Activated CD8-positive, alpha-beta memory T cell treated with anti-CD3 and anti-CD28 coated beads for 36 hours (primary cell): ENCODE data around the gene CPA1. TPM values are rescaled to one million over a fixed set of nuclear protein-coding genes. Genes with fewer than 3 reads are reported as not detected.
"Not testable (repeated sequence)": the region's sequence is repeated elsewhere in the genome, so short reads cannot be mapped to it uniquely, and the experiment has no call there.

Experiments
- CTCF ChIA-PET: fragments of 350-600 bp; sonication (Branson Sonifier 250); formaldehyde crosslinking; loops from one replicate; lab custom pipeline; 2021; ENCODE audit warnings: antibody characterized with exemption; lab: Charles Lee
- POLR2A ChIA-PET: fragments of 350-600 bp; sonication (Branson Sonifier 250); formaldehyde crosslinking; loops from one replicate; lab custom pipeline; 2021; ENCODE audit warnings: antibody characterized with exemption; lab: Charles Lee
- total RNA-seq, 2 experiments: library from RNA; stranded (reverse); gene quantifications; one replicate each; pipeline ENCODE4 v1.2.3, GENCODE V29; 2021

The CPA1 gene
- total RNA-seq, 2 experiments from 2014 or later: not detected

GRCh38 chr7:130367836-130368746 is 12.2 kb upstream of the CPA1 start:
- CTCF ChIA-PET: interaction anchor here (0.6 kb wide), 1 partner anchor 496 kb away, joined by 4 read pairs; no protein-coding TSS in a partner anchor
- POLR2A ChIA-PET: no interaction called here

DNA sequence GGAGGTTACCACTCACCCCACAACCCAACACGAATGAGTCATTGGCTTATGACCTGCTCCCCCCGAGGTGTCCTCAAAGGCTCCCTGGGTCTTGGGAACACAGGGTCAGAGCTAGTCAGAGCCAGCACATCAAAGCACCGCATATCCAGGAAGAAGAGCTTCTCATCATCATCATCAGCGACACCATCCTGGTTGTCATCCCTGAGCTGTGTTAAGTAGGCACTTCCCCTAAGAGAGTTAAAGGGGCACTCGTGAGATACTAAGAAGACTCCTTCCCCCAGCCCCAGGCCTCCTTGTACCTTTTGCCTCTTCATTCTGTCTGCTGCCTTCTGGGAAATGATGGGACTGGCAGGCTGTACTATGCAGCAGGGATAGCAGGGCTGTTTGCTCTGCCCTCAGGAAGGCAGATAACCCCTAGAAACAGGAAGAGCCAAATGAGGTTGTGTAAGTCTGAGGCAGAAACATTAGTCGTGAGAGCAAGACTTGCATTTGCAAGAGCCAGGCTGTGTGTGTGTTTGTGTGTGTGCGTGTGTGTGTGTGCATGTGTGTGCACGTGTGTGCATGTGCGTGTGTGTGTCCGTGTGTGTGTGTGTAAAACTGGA is 11.1 kb upstream of the CPA1 start:
- POLR2A ChIA-PET: interaction anchor here (0.7 kb wide), 1 partner anchor 164 kb away, joined by 3 read pairs; the partner anchor contains the start of gene TMEM209
- CTCF ChIA-PET: no interaction called here

DNA sequence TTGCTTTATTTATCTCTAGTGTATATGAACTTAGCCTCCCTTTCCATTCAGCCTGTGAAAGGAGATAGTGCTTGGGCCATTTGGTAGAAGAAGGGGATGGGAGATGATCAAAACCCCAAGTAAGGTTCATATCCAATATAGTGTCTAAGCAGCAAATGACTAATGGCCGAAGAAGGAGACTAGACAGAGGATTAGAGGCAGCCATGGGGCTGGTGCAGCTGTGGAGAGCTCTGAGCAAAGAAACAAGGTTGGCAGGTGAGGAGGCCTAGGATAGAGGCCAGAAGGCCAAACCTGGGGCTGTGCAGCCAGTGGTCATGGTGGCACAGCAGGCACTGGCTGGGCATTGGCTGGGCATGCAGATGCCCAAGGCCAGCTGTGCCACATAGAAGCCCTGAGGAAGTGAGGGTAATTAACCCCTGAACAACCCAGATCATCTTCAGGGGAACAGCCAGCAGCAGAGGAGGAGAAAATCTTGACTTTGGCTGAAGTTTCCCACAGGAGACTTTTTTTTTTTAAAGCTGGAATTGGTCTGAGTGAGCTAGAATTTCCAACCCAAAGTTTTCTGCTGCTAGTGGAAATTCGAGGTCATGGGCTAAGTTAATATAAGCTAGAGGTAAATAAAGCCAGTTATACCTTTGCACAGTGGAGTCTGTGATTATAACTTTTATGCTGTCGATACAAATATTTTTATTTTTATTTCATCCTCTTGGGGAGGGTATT is 10.3 kb upstream of the CPA1 start:
- POLR2A ChIA-PET: no interaction called here
- CTCF ChIA-PET: no interaction called here

DNA sequence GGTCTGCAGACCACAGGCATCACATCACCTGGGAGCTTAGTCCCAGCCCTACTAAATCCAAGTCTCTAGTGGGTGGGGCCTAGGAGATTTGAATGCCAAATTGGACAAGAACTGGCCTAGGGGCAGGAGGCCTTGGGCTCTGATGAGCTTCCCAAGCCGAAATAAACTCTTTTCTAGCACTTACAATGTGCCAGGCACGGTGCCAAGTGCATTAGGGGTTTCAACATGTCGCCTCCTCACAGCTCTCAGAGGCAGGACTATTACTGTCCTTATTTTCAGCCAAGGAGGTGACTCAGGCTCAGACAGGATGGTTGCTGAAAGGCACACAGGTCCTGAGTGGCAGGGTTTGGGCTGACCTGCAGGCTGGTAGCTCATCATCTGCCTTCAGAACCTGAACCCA is 9.2 kb upstream of the CPA1 start:
- ChIA-PET POLR2A (no interaction called here), CTCF (no interaction called here)

- ChIA-PET POLR2A (no interaction called here), CTCF (interaction anchor here (0.5 kb wide), 1 partner anchor 19 kb away, joined by 3 read pairs; no protein-coding TSS in a partner anchor)
Measured at GRCh38 chr7:130372402-130373165, 7.7 kb upstream of the CPA1 start.

- CTCF ChIA-PET: no interaction called here
- POLR2A ChIA-PET: no interaction called here
Measured at GRCh38 chr7:130374507-130374906, 5.8 kb upstream of the CPA1 start.

DNA sequence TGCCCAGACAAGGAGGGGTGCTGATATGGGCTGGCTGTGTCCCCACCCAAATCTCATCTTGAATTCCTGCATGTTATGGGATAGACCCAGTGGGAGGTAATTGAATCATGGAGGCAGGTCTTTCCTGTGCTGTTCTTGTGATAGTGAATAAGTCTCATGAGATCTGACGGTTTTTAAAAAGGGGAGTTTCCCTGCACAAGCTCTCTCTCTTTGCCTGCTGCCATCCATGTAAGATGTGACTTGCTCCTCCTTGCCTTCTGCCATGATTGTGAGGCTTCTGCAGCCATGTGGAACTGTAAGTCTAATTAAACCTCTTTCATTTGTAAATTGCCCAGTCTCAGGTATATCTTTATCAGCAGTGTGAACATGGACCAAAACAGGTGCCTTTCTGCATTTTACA is 3.8 kb upstream of the CPA1 start:
- POLR2A ChIA-PET: not testable (repeated sequence)
- CTCF ChIA-PET: interaction anchor here (0.6 kb wide), 1 partner anchor 14 kb away, joined by 3 read pairs; no protein-coding TSS in a partner anchor

DNA sequence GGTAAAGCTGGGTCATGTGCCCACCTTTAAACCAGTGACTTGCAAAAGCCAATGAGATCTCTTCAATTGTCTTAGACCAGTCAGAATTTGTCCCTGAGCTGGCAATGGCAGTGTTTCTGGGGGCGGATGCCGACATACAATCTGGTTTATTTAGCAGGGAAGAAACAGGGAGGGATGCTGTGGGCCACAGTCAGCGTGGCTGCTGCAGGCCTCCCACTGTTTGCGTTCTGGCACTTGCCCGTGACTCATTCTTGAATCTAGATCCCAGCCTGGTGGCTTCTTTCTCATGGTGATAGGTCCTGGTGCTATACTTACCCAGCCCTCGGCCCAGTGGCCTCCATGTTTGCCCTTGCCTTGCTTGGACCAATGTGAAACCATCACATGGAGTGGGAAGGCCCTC is 3.1 kb upstream of the CPA1 start:
- POLR2A ChIA-PET: no interaction called here

GRCh38 chr7:130379019-130379418 is 1.3 kb upstream of the CPA1 start:
- POLR2A ChIA-PET: no interaction called here
- CTCF ChIA-PET: no interaction called here

More for the DNA sequence above, 3.1 kb upstream of the CPA1 start:
- CTCF ChIA-PET: no interaction called here

DNA sequence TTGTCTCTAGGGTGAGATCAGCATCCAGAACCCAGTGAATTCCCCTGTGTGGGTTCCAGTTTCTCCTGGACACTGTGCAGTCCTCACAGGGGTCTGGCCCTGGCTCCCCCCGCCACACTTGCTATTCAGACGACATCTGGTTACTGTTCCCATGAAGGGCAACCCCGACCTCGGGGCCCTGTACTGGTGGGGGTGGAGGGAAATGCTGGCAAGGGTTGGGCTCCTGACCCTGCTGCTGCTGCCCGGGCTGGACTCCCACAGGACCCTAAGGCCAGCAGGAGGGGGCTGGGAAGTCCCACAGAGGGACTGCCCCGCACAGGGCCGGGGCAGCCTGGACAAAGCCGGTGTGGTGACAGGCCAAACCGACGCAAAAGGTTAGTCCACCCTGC is 768 bp upstream of the CPA1 start:
- CTCF ChIA-PET: no interaction called here

DNA sequence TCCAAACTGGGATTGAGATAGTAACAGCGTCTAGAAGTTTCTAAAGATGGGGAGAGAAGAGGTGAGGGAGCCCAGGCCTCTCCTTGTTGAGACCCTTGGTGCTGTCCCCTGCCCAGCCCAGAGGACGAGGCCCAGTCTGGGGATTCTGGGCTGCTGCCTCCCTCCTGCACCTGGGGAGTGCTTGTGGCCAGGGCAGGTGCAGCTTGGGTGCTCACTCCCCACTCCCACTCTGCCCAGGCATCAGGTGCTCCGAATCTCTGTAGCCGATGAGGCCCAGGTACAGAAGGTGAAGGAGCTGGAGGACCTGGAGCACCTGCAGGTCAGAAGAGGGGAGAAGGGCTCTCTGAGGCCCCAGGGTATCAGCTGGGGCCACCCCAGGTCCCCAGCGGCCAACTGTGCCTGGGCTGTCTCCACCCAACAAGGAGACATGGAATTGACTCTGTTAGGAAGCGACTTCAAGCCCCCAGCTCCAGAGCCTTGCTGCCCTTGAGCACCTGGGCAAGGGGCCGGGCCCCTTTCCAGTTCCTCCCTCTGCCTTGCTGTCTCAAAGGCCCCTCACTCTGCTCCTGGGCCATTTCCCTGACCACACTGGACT is 664 bp downstream of the CPA1 start:
- CTCF ChIA-PET: no interaction called here

More for the DNA sequence above, 768 bp upstream of the CPA1 start:
- POLR2A ChIA-PET: no interaction called here

GRCh38 chr7:130381468-130382312 is 1.4 kb downstream of the CPA1 start:
- POLR2A ChIA-PET: no interaction called here
- CTCF ChIA-PET: interaction anchor here (0.6 kb wide), 1 partner anchor 160 kb away, joined by 3 read pairs; no protein-coding TSS in a partner anchor

More for the DNA sequence above, 664 bp downstream of the CPA1 start:
- POLR2A ChIA-PET: no interaction called here

- ChIA-PET CTCF (no interaction called here), POLR2A (no interaction called here)
Measured at GRCh38 chr7:130383187-130383980, 3.1 kb downstream of the CPA1 start.

DNA sequence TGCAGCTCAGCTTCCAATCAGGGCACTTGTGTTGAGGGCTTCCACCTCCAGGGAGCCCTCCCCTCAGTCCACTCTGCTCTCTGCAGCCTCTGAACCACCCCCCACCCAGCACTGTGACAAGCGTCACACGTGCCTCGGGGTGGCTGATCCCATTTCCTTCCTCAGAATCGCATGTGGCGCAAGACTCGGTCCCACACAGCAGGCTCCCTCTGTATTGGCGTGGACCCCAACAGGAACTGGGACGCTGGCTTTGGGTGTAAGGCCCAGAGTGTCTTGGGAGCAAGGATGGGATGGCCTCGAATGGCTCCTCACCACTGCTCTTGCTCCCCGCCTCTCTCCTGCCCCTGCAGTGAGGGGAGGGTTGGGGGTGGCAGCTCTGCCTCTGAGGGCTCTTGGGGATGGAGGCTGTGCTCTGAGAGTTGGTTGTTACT is 4.1 kb downstream of the CPA1 start:
- POLR2A ChIA-PET: no interaction called here
- CTCF ChIA-PET: no interaction called here

DNA sequence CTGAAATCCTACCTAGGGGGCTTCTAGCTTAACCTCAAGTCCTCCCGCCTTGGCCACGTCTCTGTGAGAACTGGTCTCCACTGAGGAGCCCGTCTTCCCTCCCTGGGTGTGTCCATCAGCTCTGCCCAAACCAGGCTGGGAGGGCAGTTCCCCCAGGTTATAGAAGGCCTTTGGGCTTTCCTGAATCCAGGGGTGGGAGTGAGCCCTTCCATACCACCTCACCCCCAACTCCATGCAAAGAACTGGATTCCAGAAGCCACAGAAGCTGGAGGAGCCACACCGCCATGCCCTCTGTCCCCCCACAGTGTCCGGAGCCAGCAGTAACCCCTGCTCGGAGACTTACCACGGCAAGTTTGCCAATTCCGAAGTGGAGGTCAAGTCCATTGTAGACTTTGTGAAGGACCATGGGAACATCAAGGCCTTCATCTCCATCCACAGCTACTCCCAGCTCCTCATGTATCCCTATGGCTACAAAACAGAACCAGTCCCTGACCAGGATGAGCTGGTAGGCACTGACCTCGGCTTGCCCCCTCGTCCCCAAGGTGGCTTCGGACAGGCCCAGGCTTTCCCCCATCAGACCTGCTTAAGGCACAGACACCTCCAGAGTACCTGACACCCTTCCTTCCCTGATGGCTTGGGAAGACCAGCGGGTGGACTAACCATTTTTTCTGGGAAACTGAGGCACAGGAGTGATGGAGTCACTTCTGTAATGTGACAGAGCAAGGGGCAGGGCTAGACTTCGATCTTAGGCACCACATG is 4.7 kb downstream of the CPA1 start:
- ChIA-PET CTCF (no interaction called here), POLR2A (no interaction called here)

DNA sequence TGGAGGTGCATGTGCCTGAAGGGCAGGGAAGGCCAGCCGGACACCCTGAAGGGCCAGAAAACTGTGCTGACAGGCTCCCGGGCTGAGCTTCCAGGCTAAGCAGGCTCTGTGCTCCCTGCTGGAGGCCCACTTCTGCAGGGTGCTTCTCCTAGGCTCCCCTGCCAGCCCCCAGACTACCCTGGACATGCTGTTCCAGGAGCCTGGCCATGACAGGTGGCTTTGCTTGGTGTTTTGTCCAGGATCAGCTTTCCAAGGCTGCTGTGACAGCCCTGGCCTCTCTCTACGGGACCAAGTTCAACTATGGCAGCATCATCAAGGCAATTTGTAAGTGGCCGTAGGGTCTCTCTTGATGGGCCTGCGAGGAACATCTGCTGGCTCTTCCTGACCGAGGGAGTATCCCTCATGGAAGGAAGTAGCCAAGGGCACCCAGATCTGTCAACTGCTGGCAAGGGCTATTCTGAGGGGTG is 5.3 kb downstream of the CPA1 start:
- CTCF ChIA-PET: no interaction called here
- POLR2A ChIA-PET: no interaction called here
